GM12878 (cell line): Measurements from ENCODE around the gene TRAIP. TPM values are rescaled to one million over a fixed set of nuclear protein-coding genes. Genes with fewer than 3 reads are reported as not detected.

Experiments
- BACH1 ChIP-seq: fragments of 450-650 bp; IDR thresholded peaks from 2 replicates; pipeline ENCODE4 v1.6.1; 2017; ENCODE audit warnings: mild to moderate bottlenecking, borderline replicate concordance
- BHLHE40 ChIP-seq, 2 experiments: fragments of 450-650 bp in 1 of 2; IDR thresholded peaks; 2 replicates each; pipeline ENCODE4 v1.6.1; 2011 to 2017; ENCODE audit warnings: low read depth in 2 of 2, borderline replicate concordance in 1 of 2, improper control_type of control experiment in 1 of 2, low read length in 1 of 2, mild to moderate bottlenecking in 1 of 2
- EGR1 ChIP-seq, 2 experiments: IDR thresholded peaks; 1 replicate in 1 of 2; 2 replicates in 1 of 2; pipeline ENCODE4 v1.6.1; 2011 to 2012; ENCODE audit warnings: low read depth in 2 of 2, low read length in 2 of 2, borderline replicate concordance in 1 of 2, mild to moderate bottlenecking in 1 of 2, moderate library complexity in 1 of 2
- IKZF2 ChIP-seq, 2 experiments: fragments of 450-650 bp; IDR thresholded peaks; 2 replicates each; pipeline ENCODE4 v1.6.1; 2017; ENCODE audit warnings: mild to moderate bottlenecking in 2 of 2, moderate library complexity in 2 of 2
- JUND ChIP-seq: IDR thresholded peaks from 2 replicates; pipeline ENCODE4 v1.6.1; 2012; ENCODE audit warnings: low read depth, mild to moderate bottlenecking, low read length, improper control_type of control experiment, moderate library complexity
- NBN ChIP-seq: fragments of 450-650 bp; IDR thresholded peaks from 2 replicates; pipeline ENCODE4 v1.6.1; 2016
- NFXL1 ChIP-seq: fragments of 450-650 bp; IDR thresholded peaks from 2 replicates; pipeline ENCODE4 v1.6.1; 2017; ENCODE audit warnings: antibody characterized with exemption, mild to moderate bottlenecking, borderline replicate concordance
- POU2F2 ChIP-seq: IDR thresholded peaks from 3 replicates; pipeline ENCODE4 v1.6.1; 2011; ENCODE audit warnings: low read depth, mild to moderate bottlenecking, low read length, borderline replicate concordance
- RELA ChIP-seq: fragments of 450-650 bp; IDR thresholded peaks from 2 replicates; pipeline ENCODE4 v1.8.0; 2014; ENCODE audit warnings: borderline replicate concordance; ENCODE audit not compliant: partially characterized antibody
- RFX5 ChIP-seq: IDR thresholded peaks from 2 replicates; pipeline ENCODE4 v1.6.1; 2011; ENCODE audit warnings: low read depth, low read length, improper control_type of control experiment
- SMAD1 ChIP-seq: fragments of 450-650 bp; IDR thresholded peaks from 2 replicates; pipeline ENCODE4 v1.6.1; 2018; ENCODE audit warnings: mild to moderate bottlenecking, low read depth; ENCODE audit not compliant: partially characterized antibody
- SMC3 ChIP-seq: IDR thresholded peaks from 2 replicates; pipeline ENCODE4 v1.6.1; 2011; ENCODE audit warnings: low read length, improper control_type of control experiment, borderline replicate concordance
- SPI1 ChIP-seq: IDR thresholded peaks from 2 replicates; pipeline ENCODE4 v1.6.1; 2011; ENCODE audit warnings: low read depth, mild to moderate bottlenecking, low read length, moderate library complexity, borderline replicate concordance; ENCODE audit not compliant: insufficient read depth
- SREBF1 ChIP-seq: IDR thresholded peaks from 2 replicates; pipeline ENCODE4 v1.6.1; 2012; ENCODE audit warnings: mild to moderate bottlenecking, low read length
- SREBF2 ChIP-seq: IDR thresholded peaks from 2 replicates; pipeline ENCODE4 v1.6.1; 2012; ENCODE audit warnings: mild to moderate bottlenecking, low read length
- TBL1XR1 ChIP-seq: IDR thresholded peaks from 2 replicates; pipeline ENCODE4 v1.6.1; 2012; ENCODE audit warnings: low read depth, low read length, improper control_type of control experiment
- TCF3 ChIP-seq: IDR thresholded peaks from 2 replicates; pipeline ENCODE4 v1.6.1; 2012; ENCODE audit warnings: low read depth, mild to moderate bottlenecking, low read length, borderline replicate concordance; ENCODE audit not compliant: insufficient read depth
- TCF7 ChIP-seq: IDR thresholded peaks from 2 replicates; pipeline ENCODE4 v1.6.1; 2014; ENCODE audit warnings: antibody characterized with exemption, borderline replicate concordance
- WRNIP1 ChIP-seq: IDR thresholded peaks from 2 replicates; pipeline ENCODE4 v1.6.1; 2011; ENCODE audit warnings: low read depth, low read length, improper control_type of control experiment, borderline replicate concordance
- ZNF622 ChIP-seq: fragments of 450-650 bp; IDR thresholded peaks from 2 replicates; pipeline ENCODE4 v1.6.1; 2017; ENCODE audit warnings: mild to moderate bottlenecking, inconsistent platforms
- polyA plus RNA-seq, 11 experiments: library from polyadenylated mRNA; depleted of rRNA in 4 of 11; unstranded in 6 of 11; stranded (reverse) in 5 of 11; fragments of >200 nt; fragmentation: Nextera tagmentation in 4 of 11; fragmentation: Illumina TruSeq in 1 of 11; extraction: Ambion mirVana in 4 of 11; extraction: Trizol in 1 of 11; gene quantifications; 1 replicate in 1 of 11; 2 replicates in 10 of 11; pipeline versions ENCODE4 v1.2.1 to v1.2.3, GENCODE V29; 2011 to 2016; ENCODE audit warnings: inconsistent platforms in 2 of 11, missing spikeins in 2 of 11, low read depth in 1 of 11
- total RNA-seq, 4 experiments: library from RNA; depleted of rRNA in 3 of 4; stranded (reverse); fragments of >200 nt in 3 of 4; fragmentation: Illumina TruSeq in 1 of 4; extraction: Trizol in 1 of 4; gene quantifications; 2 replicates each; pipeline versions ENCODE4 v1.2.1 to v1.2.3, GENCODE V29; 2013 to 2021
- TF ChIP-seq, protein P1 (sequence below): fragments of 150-350 bp; IDR thresholded peaks from 2 replicates; pipeline ENCODE4 v1.6.1; 2014; ENCODE audit warnings: mild to moderate bottlenecking, low read depth, low read length
- TF ChIP-seq, protein P2 (sequence below): fragments of 450-650 bp; IDR thresholded peaks from 2 replicates; pipeline ENCODE4 v1.6.1; 2016; ENCODE audit warnings: mild to moderate bottlenecking, moderate library complexity, borderline replicate concordance
- TF ChIP-seq, protein P3 (sequence below): fragments of 450-650 bp; IDR thresholded peaks from 2 replicates; pipeline ENCODE4 v1.6.1; 2017; ENCODE audit warnings: mild to moderate bottlenecking, low read depth, inconsistent platforms; ENCODE audit not compliant: poor library complexity, severe bottlenecking

TRAIP gene
- total and polyA plus RNA-seq, 10 of the 15 experiments (the other 5 are each of a cell fraction or from before 2014, with no cell fraction given) = 15.9 to 37.0 (median 23.1) TPM

DNA sequence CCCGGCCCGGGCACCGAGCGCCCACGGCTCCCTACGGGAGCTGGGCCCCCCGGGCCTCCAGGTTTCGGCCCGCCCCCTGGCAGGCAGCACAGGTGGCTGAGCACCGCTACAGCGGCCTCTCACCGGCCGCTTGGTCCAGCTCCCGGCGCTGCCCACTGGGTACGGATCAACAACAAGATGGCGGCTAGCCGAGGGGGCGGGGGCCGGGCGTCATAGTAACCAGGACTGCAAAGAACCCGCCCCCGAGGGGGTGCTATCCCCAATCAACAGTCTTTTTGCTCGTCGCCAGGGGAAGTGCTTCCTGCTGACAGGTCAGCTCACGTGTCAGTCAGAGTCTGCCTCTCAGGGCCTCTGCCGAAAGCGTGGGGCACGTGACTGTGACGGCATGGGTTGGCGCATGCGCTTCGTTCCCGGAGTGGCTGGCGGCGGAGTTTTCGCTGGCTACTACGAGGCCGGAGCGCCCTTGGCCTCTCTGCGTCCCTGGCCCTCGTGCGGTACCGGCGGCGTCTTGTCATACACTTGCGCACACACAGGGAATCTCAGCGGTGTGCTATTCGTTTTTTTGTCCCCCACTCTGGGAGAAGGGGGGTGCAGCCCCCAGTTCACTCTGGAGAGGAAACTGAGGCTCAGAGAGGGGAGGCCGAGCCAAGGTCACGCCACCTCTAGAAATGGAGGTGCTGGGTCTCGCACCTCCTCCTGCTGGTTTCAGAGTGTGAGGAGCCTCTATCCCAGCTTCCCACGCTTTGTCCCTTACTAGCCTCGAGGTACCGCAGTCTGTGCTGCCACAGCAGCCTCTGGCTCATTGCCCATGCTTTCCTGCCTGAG, 69.8 kb downstream of the TRAIP start, which contains the start of gene IP6K1 (continued):
- TF ChIP-seq WRNIP1 = no peak
- peak; percentile 83; the same call in 1 of the 2 replicates for TF ChIP-seq RFX5
- TF ChIP-seq, protein P1, sequence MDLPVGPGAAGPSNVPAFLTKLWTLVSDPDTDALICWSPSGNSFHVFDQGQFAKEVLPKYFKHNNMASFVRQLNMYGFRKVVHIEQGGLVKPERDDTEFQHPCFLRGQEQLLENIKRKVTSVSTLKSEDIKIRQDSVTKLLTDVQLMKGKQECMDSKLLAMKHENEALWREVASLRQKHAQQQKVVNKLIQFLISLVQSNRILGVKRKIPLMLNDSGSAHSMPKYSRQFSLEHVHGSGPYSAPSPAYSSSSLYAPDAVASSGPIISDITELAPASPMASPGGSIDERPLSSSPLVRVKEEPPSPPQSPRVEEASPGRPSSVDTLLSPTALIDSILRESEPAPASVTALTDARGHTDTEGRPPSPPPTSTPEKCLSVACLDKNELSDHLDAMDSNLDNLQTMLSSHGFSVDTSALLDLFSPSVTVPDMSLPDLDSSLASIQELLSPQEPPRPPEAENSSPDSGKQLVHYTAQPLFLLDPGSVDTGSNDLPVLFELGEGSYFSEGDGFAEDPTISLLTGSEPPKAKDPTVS = no peak
- no peak for TF ChIP-seq TBL1XR1
- TF ChIP-seq POU2F2 = no peak
- TF ChIP-seq NBN = peak; percentile 79
- TF ChIP-seq SMAD1 = peak; percentile 61
- TF ChIP-seq, protein P2, sequence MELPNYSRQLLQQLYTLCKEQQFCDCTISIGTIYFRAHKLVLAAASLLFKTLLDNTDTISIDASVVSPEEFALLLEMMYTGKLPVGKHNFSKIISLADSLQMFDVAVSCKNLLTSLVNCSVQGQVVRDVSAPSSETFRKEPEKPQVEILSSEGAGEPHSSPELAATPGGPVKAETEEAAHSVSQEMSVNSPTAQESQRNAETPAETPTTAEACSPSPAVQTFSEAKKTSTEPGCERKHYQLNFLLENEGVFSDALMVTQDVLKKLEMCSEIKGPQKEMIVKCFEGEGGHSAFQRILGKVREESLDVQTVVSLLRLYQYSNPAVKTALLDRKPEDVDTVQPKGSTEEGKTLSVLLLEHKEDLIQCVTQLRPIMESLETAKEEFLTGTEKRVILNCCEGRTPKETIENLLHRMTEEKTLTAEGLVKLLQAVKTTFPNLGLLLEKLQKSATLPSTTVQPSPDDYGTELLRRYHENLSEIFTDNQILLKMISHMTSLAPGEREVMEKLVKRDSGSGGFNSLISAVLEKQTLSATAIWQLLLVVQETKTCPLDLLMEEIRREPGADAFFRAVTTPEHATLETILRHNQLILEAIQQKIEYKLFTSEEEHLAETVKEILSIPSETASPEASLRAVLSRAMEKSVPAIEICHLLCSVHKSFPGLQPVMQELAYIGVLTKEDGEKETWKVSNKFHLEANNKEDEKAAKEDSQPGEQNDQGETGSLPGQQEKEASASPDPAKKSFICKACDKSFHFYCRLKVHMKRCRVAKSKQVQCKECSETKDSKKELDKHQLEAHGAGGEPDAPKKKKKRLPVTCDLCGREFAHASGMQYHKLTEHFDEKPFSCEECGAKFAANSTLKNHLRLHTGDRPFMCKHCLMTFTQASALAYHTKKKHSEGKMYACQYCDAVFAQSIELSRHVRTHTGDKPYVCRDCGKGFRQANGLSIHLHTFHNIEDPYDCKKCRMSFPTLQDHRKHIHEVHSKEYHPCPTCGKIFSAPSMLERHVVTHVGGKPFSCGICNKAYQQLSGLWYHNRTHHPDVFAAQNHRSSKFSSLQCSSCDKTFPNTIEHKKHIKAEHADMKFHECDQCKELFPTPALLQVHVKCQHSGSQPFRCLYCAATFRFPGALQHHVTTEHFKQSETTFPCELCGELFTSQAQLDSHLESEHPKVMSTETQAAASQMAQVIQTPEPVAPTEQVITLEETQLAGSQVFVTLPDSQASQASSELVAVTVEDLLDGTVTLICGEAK = peak; percentile 79; the same call in 1 of the 2 replicates
- TF ChIP-seq SREBF1 = no peak; the same call in 1 of the 2 replicates
- peak; percentile 44; the same call in 1 of the 2 replicates for TF ChIP-seq BACH1
- TF ChIP-seq SMC3 = no peak
- peak in 1 of 2 experiments; percentile 65; a peak in 2 of 3 replicates for TF ChIP-seq EGR1 (IDR thresholded peaks at IDR 0.05; ENCODE audit: borderline replicate concordance in 1 of 2, low read depth in 2 of 2, low read length in 2 of 2)
- TF ChIP-seq RELA = peak; percentile 86
- TF ChIP-seq SREBF2 = no peak
- no peak; a peak in 1 of 4 replicates for TF ChIP-seq IKZF2 (IDR thresholded peaks at IDR 0.05)
- TF ChIP-seq NFXL1 = no peak
- TF ChIP-seq JUND = no peak
- peak; percentile 19; the same call in 1 of the 2 replicates for TF ChIP-seq SPI1
- TF ChIP-seq TCF3 = no peak
- no peak for TF ChIP-seq TCF7
- no peak for TF ChIP-seq ZNF622
- TF ChIP-seq, protein P3, sequence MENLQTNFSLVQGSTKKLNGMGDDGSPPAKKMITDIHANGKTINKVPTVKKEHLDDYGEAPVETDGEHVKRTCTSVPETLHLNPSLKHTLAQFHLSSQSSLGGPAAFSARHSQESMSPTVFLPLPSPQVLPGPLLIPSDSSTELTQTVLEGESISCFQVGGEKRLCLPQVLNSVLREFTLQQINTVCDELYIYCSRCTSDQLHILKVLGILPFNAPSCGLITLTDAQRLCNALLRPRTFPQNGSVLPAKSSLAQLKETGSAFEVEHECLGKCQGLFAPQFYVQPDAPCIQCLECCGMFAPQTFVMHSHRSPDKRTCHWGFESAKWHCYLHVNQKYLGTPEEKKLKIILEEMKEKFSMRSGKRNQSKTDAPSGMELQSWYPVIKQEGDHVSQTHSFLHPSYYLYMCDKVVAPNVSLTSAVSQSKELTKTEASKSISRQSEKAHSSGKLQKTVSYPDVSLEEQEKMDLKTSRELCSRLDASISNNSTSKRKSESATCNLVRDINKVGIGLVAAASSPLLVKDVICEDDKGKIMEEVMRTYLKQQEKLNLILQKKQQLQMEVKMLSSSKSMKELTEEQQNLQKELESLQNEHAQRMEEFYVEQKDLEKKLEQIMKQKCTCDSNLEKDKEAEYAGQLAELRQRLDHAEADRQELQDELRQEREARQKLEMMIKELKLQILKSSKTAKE = no peak
- peak; percentile 98 to 99 for TF ChIP-seq BHLHE40 (IDR thresholded peaks at IDR 0.05; ENCODE audit: borderline replicate concordance in 1 of 2, low read depth in 2 of 2, low read length in 1 of 2)
